Right cardiac atrium (tissue), 5 donors: ENCODE measurements around the gene NMNAT2. TPM values are rescaled to one million over a fixed set of nuclear protein-coding genes. Genes with fewer than 3 reads are reported as not detected.

Experiments used
- ATAC-seq, 2 donors: fragments of 200-7000 bp; cut with Tn5 transposase; one replicate each; pipeline versions ENCODE4 v1.8.0 to v1.9.1; 2020; ENCODE audit warnings: moderate library complexity in 2 of 2, mild to moderate bottlenecking in 1 of 2
- DNase-seq, 3 donors: peaks; one replicate each; pipeline ENCODE4 v3.0.0-alpha.2; 2020
- H3K27ac ChIP-seq: one replicate; pipeline ENCODE4 v1.5.1; 2013; ENCODE audit warnings: mild to moderate bottlenecking, low read length, control low read depth, moderate library complexity
- H3K27me3 ChIP-seq: one replicate; pipeline ENCODE4 v1.6.1; 2013; ENCODE audit not compliant: control insufficient read depth, insufficient read depth
- H3K4me1 ChIP-seq: one replicate; pipeline ENCODE4 v1.6.1; 2013; ENCODE audit warnings: low read length; ENCODE audit not compliant: control insufficient read depth, insufficient read depth
- H3K4me3 ChIP-seq: one replicate; pipeline ENCODE4 v1.5.1; 2013; ENCODE audit warnings: low read length, control low read depth
- H3K9me3 ChIP-seq: one replicate; pipeline ENCODE4 v1.6.1; 2013; ENCODE audit warnings: low read length; ENCODE audit not compliant: control insufficient read depth
- WGBS: extraction: QIAGEN DNeasy Blood & Tissue Kit; methylation state at CpG from one replicate; pipeline ENCODE4 v1.1.7; 2013; 5-methylcytosine and 5-hydroxymethylcytosine counted together
- intact Hi-C, 4 donors: fragments of 100-400 bp; cut with DNase I; formaldehyde crosslinking; loops; one replicate each; pipeline versions ENCODE4 v1.11.0 to v1.14.0; 2022 to 2023
- long read RNA-seq, 4 donors: library from polyadenylated mRNA; unstranded; transcript quantifications; one replicate each; pipeline ENCODE4 v2.0.0, GENCODE V29; 2020 to 2021
- polyA plus RNA-seq: library from polyadenylated mRNA; stranded (reverse); fragments of 200-250 nt; gene quantifications from one replicate; pipeline ENCODE4 v1.2.3, GENCODE V29; 2013
- total RNA-seq, 4 donors: library from RNA; stranded (reverse); fragmentation: NEBNext Ultra II Directional; extraction: Animal tissue kit (Norgen Biotek cat#: 25700); gene quantifications; one replicate each; pipeline ENCODE4 v1.2.1, GENCODE V29; 2021
- donor health status: healthy with polysubstance abuse.
- donor health status: DM: no; HTN: yes; CAD: no.
- donor health status: DM: no; HTN: no; CAD: no.
- donor health status: DM: no; HTN: yes; CAD: no; lungs with severe emphysema.
- donor health status: DM: yes; HTN: yes; CAD: no.

The NMNAT2 gene
- 10 to 100 TPM; 32.8 to 80.6 (median 47.0) TPM for total RNA-seq
- 14.1 TPM for polyA plus RNA-seq
- long read RNA-seq, donor 1, full-length matches to known transcripts = 9 of 44 reads
- long read RNA-seq, donor 1, partial matches to known transcripts = 3 of 44 reads
- long read RNA-seq, donor 1, other reads (novel, unspliced or antisense) = 32 of 44 reads
- long read RNA-seq, donor 2, full-length matches to known transcripts = 13 of 22 reads
- long read RNA-seq, donor 2, partial matches to known transcripts = 1 of 22 reads
- long read RNA-seq, donor 2, other reads (novel, unspliced or antisense) = 8 of 22 reads
- long read RNA-seq, donor 3, full-length matches to known transcripts = 40 of 166 reads
- long read RNA-seq, donor 3, partial matches to known transcripts = 3 of 166 reads
- long read RNA-seq, donor 3, other reads (novel, unspliced or antisense) = 123 of 166 reads
- long read RNA-seq, donor 4, full-length matches to known transcripts = 23 of 35 reads
- long read RNA-seq, donor 4, partial matches to known transcripts = 1 of 35 reads
- long read RNA-seq, donor 4, other reads (novel, unspliced or antisense) = 11 of 35 reads

GRCh38 chr1:183417772-183418491, at the start of gene NMNAT2:
Gene NMNAT2 (minus strand): TSS chr1:183418380. CDS start chr1:183418267, 113 bp downstream.
- DNase-seq (peak; percentile 40 to 65 (median 64)), ATAC-seq (peak; percentile 67 to 73)
- Histone ChIP-seq H3K9me3 (no peaks in the 10 kb centered on the region), H3K4me1 (peaks cover 6% of the 10 kb centered on the region), H3K4me3 (peak within 1 kb of the TSS; percentile 54), H3K27me3 (no peaks in the 10 kb centered on the region), H3K27ac (no peak within 1 kb of the TSS)
- WGBS = 2% methylated on average over 45 of the region's 45 CpGs
- intact Hi-C loops = loop anchor here in 2 of 4 donors (2.0 to 10.0 kb wide), 2 partner anchors 77 to 133 kb away; no protein-coding TSS in a partner anchor

DNA sequence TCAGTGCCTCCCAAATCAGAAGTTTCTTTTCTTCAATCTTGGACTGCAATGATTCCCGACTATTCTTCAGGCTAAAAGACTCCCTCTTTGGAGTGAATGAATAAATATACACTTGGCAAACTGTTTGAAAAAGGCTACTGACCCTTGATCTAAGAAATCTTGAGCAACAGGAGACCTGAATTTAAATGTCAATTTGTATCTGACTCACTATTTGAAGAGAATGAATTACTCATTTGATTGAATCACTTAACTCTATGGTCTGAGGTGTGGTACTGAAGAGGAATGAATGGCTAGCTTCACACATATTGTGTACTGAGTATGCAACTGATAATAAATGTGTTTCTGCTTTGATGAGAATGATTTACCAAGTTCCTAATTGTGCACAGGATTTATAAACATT, 49.5 kb upstream of the NMNAT2 start:
- Histone ChIP-seq H3K9me3 (no peaks in the 10 kb centered on the region), H3K27ac (no peak overlapping the region), H3K4me1 (no peaks in the 10 kb centered on the region), H3K27me3 (no peaks in the 10 kb centered on the region), H3K4me3 (no peak overlapping the region)
- intact Hi-C loops = no loop called here
- DNase-seq (no peak), ATAC-seq (no peak)
- 67% methylated on average over 1 of the region's 1 CpG for WGBS

- Histone ChIP-seq H3K27me3 (no peaks in the 10 kb centered on the region), H3K27ac (no peak overlapping the region), H3K4me3 (no peak overlapping the region), H3K4me1 (no peaks in the 10 kb centered on the region), H3K9me3 (no peaks in the 10 kb centered on the region)
- intact Hi-C loops = no loop called here
- DNase-seq (no peak), ATAC-seq (no peak)
- 35% methylated on average over 2 of the region's 2 CpGs for WGBS
These were observed 48.6 kb upstream of the NMNAT2 start for GRCh38 chr1:183466781-183467180.

DNA sequence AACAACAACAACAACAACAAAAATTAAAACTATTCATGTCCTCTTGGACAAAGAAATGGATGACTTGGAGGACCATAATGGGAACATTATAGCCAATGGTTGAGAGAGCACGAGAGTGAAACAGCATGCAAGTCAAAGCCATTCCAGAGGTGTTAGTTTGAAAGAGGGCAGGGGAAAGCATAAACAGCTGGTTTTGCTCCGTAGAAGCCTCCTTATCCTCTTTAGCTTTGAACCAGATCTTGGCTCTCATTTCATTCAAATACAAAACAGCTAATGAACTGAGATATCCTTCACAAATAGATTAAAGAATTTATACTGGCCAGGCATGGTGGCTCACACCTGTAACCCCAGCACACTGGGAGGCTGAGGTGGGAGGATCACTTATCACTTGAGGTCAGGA, 45.4 kb upstream of the NMNAT2 start:
- no peak overlapping the region for H3K27ac ChIP-seq
- WGBS = 59% methylated on average over 2 of the region's 2 CpGs
- no peaks in the 10 kb centered on the region for H3K9me3 ChIP-seq
- no peaks in the 10 kb centered on the region for H3K4me1 ChIP-seq
- ATAC-seq (no peak), DNase-seq (no peak)
- intact Hi-C loops = no loop called here
- no peak overlapping the region for H3K4me3 ChIP-seq
- no peaks in the 10 kb centered on the region for H3K27me3 ChIP-seq

DNA sequence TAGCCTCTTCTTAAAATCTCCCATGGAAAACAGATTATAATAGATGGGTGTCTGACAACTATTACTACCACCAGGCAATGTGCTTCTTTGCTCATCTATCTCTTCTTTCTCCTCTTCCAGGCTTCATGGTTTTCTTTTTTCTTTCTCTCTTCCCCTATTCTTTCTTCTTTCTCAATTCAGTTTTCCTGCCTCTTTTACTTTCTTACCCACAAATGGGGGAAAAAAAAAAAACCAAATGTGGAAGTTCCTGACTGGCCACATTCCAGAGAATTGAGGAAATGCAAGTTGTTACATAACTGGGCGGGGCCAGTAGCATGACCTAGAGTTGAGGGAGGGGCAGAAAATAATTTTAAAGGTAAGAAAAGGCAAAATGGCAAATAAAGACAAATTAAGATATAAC, 43.2 kb upstream of the NMNAT2 start:
- WGBS = 75% methylated on average over 1 of the region's 1 CpG
- ATAC-seq = no peak
- intact Hi-C loops = no loop called here
- DNase-seq = peak in 2 of 3 donors; percentile 14 to 40
- Histone ChIP-seq H3K4me3 (no peak overlapping the region), H3K27me3 (no peaks in the 10 kb centered on the region), H3K27ac (no peak overlapping the region), H3K4me1 (no peaks in the 10 kb centered on the region), H3K9me3 (no peaks in the 10 kb centered on the region)

GRCh38 chr1:183460596-183460995, 42.4 kb upstream of the NMNAT2 start:
- Histone ChIP-seq H3K4me1 (no peaks in the 10 kb centered on the region), H3K4me3 (no peak overlapping the region), H3K27me3 (no peaks in the 10 kb centered on the region), H3K9me3 (no peaks in the 10 kb centered on the region), H3K27ac (no peak overlapping the region)
- intact Hi-C loops = no loop called here
- no peak for DNase-seq
- no peak for ATAC-seq
- whole genome bisulfite sequencing = 88% methylated on average over 2 of the region's 2 CpGs

- Histone ChIP-seq H3K27me3 (no peaks in the 10 kb centered on the region), H3K4me3 (no peak overlapping the region), H3K27ac (no peak overlapping the region), H3K9me3 (no peaks in the 10 kb centered on the region), H3K4me1 (no peaks in the 10 kb centered on the region)
- ATAC-seq (no peak), DNase-seq (no peak)
- intact Hi-C loops = no loop called here
- WGBS = 86% methylated on average over 3 of the region's 3 CpGs
These were observed 39.3 kb upstream of the NMNAT2 start for GRCh38 chr1:183457449-183457848.

- 92% methylated on average over 1 of the region's 1 CpG for WGBS
- no peak overlapping the region for H3K4me3 ChIP-seq
- H3K9me3 ChIP-seq = no peaks in the 10 kb centered on the region
- H3K4me1 ChIP-seq = no peaks in the 10 kb centered on the region
- DNase-seq (no peak), ATAC-seq (no peak)
- intact Hi-C loops = no loop called here
- no peaks in the 10 kb centered on the region for H3K27me3 ChIP-seq
- H3K27ac ChIP-seq = no peak overlapping the region
These were observed 38.6 kb upstream of the NMNAT2 start for GRCh38 chr1:183456826-183457225.

DNA sequence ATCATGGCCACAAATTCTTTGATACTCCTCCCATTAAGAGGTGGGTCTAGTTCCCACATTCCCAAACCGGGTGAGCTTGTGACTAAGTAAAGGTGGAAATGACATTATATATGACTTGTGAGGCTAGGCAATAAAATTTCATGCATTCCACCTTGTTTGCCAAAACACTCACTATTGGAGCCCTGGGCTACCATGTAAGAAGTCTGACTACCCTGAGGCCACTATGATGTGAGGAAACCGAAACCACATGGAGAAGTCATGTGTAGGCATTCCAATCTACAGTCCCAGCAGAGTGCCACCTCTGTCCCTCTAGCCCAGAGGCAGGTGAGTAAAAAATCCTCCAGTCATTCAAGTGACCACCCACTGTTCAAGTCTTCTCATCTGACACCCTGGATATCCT, 36.2 kb upstream of the NMNAT2 start:
- H3K4me1 ChIP-seq = no peaks in the 10 kb centered on the region

DNA sequence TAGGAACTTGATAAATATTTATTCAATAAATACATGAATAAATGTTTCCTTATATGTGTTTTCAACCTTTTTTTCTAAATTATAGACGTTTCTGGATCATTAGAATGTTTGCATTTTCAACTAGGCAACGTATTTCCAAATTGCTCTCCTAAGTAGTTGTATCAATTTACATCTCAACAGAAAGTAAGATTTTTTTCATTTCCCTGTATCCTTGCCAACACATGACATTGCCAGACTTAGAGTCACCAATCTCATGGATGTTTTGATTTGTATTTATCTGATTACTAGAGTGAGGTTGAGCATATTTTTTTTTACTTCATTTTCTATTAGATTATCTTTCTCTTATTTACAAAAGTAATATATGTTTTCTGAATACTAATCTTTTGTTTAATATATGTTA, 31.9 kb upstream of the NMNAT2 start:
- ATAC-seq (no peak), DNase-seq (no peak)
- Histone ChIP-seq H3K4me3 (no peak overlapping the region), H3K27me3 (no peaks in the 10 kb centered on the region), H3K4me1 (no peaks in the 10 kb centered on the region), H3K9me3 (no peaks in the 10 kb centered on the region), H3K27ac (no peak overlapping the region)
- 60% methylated on average over 2 of the region's 2 CpGs for WGBS
- intact Hi-C loops = no loop called here

More for the DNA sequence above, 36.2 kb upstream of the NMNAT2 start:
- ATAC-seq (no peak), DNase-seq (no peak)
- WGBS = 86% methylated on average over 2 of the region's 2 CpGs
- Histone ChIP-seq H3K27me3 (no peaks in the 10 kb centered on the region), H3K9me3 (no peaks in the 10 kb centered on the region), H3K4me3 (no peak overlapping the region), H3K27ac (no peak overlapping the region)
- intact Hi-C loops = no loop called here

DNA sequence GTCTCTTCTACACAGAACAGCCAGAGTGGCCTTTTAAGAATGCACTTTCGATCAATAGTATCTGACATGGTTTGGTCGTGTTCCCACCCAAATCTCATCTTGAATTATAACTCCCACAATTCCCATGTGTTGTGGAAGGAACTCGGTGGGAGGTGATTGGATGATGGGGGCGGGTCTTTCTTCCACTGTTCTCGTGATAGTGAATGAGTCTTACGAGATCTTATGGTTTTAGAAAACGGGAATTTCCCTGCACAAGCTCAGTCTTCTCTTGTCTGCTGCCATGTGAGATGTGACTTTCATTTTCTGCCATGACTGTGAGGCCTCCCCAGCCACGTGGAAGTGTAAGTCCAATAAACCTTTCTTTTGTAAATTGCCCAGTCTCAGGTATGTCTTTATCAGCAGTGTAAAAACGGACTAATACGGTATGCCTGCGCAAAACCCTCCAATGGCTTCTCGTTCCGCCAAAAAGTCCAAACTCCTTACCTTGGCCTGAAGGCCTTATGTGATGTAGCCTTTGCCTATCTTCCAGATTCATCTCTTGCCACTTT, 31.1 kb upstream of the NMNAT2 start:
- WGBS = 93% methylated on average over 13 of the region's 13 CpGs
- Histone ChIP-seq H3K27me3 (no peaks in the 10 kb centered on the region), H3K4me1 (no peaks in the 10 kb centered on the region), H3K4me3 (no peak overlapping the region), H3K27ac (no peak overlapping the region), H3K9me3 (no peaks in the 10 kb centered on the region)
- intact Hi-C loops = no loop called here
- DNase-seq = no peak
- ATAC-seq = no peak
